Breast epithelium (tissue), 3 donors: ENCODE measurements around the gene RTCB.

Source experiments
- POLR2A ChIP-seq: fragments of 450-650 bp; IDR thresholded peaks from one replicate; pipeline ENCODE4 v1.6.1; 2016; ENCODE audit warnings: antibody characterized with exemption, mild to moderate bottlenecking, moderate library complexity
- POLR2AphosphoS5 ChIP-seq, 3 donors: sonication (generic); formaldehyde crosslinking; IDR thresholded peaks; one replicate each; pipeline ENCODE4 v1.6.1; 2017; ENCODE audit warnings: antibody characterized with exemption in 3 of 3
- TF ChIP-seq, protein P1 (sequence below), 3 donors: fragments of 450-650 bp; IDR thresholded peaks; one replicate each; pipeline ENCODE4 v1.5.1; 2016 to 2017; ENCODE audit warnings: antibody characterized with exemption in 3 of 3, mild to moderate bottlenecking in 3 of 3, moderate library complexity in 3 of 3

DNA sequence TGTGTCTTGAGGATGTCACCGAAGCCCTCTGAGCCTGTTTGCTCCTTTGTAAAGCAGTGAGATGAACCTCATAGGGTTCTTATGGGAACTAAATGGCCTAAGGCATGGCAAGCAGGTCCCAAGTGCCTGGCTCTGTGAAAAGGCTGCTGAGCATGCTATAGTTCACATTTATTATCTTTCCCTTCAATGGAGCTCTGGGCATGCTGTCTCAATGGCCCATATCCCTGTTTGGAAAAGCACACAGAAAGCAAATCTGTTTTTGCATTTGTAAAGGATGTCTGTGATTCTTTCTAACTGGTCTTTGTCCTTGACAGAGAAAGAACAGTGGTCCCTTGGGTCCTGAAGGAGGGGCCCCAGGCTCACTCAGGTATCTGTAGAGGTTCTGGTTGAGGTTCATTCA lies 26.4 kb downstream of the RTCB start:
- TF ChIP-seq, protein P1, sequence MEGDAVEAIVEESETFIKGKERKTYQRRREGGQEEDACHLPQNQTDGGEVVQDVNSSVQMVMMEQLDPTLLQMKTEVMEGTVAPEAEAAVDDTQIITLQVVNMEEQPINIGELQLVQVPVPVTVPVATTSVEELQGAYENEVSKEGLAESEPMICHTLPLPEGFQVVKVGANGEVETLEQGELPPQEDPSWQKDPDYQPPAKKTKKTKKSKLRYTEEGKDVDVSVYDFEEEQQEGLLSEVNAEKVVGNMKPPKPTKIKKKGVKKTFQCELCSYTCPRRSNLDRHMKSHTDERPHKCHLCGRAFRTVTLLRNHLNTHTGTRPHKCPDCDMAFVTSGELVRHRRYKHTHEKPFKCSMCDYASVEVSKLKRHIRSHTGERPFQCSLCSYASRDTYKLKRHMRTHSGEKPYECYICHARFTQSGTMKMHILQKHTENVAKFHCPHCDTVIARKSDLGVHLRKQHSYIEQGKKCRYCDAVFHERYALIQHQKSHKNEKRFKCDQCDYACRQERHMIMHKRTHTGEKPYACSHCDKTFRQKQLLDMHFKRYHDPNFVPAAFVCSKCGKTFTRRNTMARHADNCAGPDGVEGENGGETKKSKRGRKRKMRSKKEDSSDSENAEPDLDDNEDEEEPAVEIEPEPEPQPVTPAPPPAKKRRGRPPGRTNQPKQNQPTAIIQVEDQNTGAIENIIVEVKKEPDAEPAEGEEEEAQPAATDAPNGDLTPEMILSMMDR (IDR thresholded peaks at IDR 0.05): no peak
- TF ChIP-seq POLR2AphosphoS5 (IDR thresholded peaks at IDR 0.05): no peak
- no peak for TF ChIP-seq POLR2A
